ENCODE measurements around the gene C1orf116. TPM values are rescaled to one million over a fixed set of nuclear protein-coding genes. Genes with fewer than 3 reads are reported as not detected.

The C1orf116 gene
- total RNA-seq, 6 experiments from 2014 or later = 0.02 to 0.09 (median 0.06) TPM

GRCh38 chr1:207077470-207078377 is 45.2 kb upstream of the C1orf116 start:
- Mint-ChIP-seq H3K27me3 (ENCODE audit: insufficient read depth) (no peaks in the 10 kb centered on the region; the same call in 1 of the 2 replicates), H3K36me3 (ENCODE audit: low read depth) (no peaks in the 10 kb centered on the region), H3K4me1 (ENCODE audit: low read depth) (peaks cover 37% of the 10 kb centered on the region), H3K27ac (no peak overlapping the region), H3K9me3 (no peaks in the 10 kb centered on the region), H3K4me3 (no peak overlapping the region)
- TF ChIP-seq CTCF (IDR thresholded peaks at IDR 0.05) = peak; percentile 93
- peak; percentile 78 for DNase-seq

- H3K27me3 Mint-ChIP-seq (ENCODE audit: insufficient read depth) = no peaks in the 10 kb centered on the region; the same call in 1 of the 2 replicates
- H3K36me3 Mint-ChIP-seq (ENCODE audit: low read depth) = no peaks in the 10 kb centered on the region
- H3K27ac Mint-ChIP-seq = no peak overlapping the region
- no peak overlapping the region for H3K4me3 Mint-ChIP-seq
- DNase-seq = no peak
- H3K4me1 Mint-ChIP-seq (ENCODE audit: low read depth) = peaks cover 37% of the 10 kb centered on the region
- TF ChIP-seq CTCF (IDR thresholded peaks at IDR 0.05) = no peak
- H3K9me3 Mint-ChIP-seq = no peaks in the 10 kb centered on the region
Observed at GRCh38 chr1:207077012-207077411, 44.5 kb upstream of the C1orf116 start.

- Mint-ChIP-seq H3K9me3 (no peaks in the 10 kb centered on the region), H3K4me3 (no peak overlapping the region), H3K36me3 (ENCODE audit: low read depth) (no peaks in the 10 kb centered on the region), H3K4me1 (ENCODE audit: low read depth) (peaks cover 37% of the 10 kb centered on the region), H3K27me3 (ENCODE audit: insufficient read depth) (no peaks in the 10 kb centered on the region; the same call in 1 of the 2 replicates), H3K27ac (no peak overlapping the region)
- DNase-seq = peak; percentile 16
- TF ChIP-seq CTCF (IDR thresholded peaks at IDR 0.05) = no peak
Observed at GRCh38 chr1:207076181-207076955, 43.8 kb upstream of the C1orf116 start.

- Mint-ChIP-seq H3K4me1 (ENCODE audit: low read depth) (peaks cover 37% of the 10 kb centered on the region), H3K27ac (no peak overlapping the region), H3K27me3 (ENCODE audit: insufficient read depth) (no peaks in the 10 kb centered on the region; the same call in 1 of the 2 replicates), H3K36me3 (ENCODE audit: low read depth) (peaks cover 3% of the 10 kb centered on the region; the same call in 1 of the 2 replicates), H3K9me3 (no peaks in the 10 kb centered on the region), H3K4me3 (no peak overlapping the region)
- no peak for TF ChIP-seq CTCF (IDR thresholded peaks at IDR 0.05)
- peak; percentile 58 for DNase-seq
Observed at GRCh38 chr1:207073906-207074820, 41.6 kb upstream of the C1orf116 start.

GRCh38 chr1:207072233-207072632 is 39.7 kb upstream of the C1orf116 start:
- TF ChIP-seq CTCF (IDR thresholded peaks at IDR 0.05) = no peak
- Mint-ChIP-seq H3K4me1 (ENCODE audit: low read depth) (peaks cover 29% of the 10 kb centered on the region), H3K9me3 (no peaks in the 10 kb centered on the region), H3K4me3 (no peak overlapping the region), H3K36me3 (ENCODE audit: low read depth) (peaks cover 6% of the 10 kb centered on the region; the same call in 1 of the 2 replicates), H3K27ac (no peak overlapping the region), H3K27me3 (ENCODE audit: insufficient read depth) (no peaks in the 10 kb centered on the region; the same call in 1 of the 2 replicates)
- no peak for DNase-seq

All from HFFc6 (cell line).